Hepatocyte (in vitro differentiated cells): ENCODE results near the gene CERS3.

ENCODE experiments used
- EZH2 ChIP-seq: fragments of 200-600 bp; sonication (generic); IDR thresholded peaks from 2 replicates; pipeline ENCODE4 v1.6.1; 2016; ENCODE audit warnings: antibody characterized with exemption, mild to moderate bottlenecking, borderline replicate concordance
- TF ChIP-seq, protein P1 (sequence below): fragments of 200-600 bp; sonication (generic); IDR thresholded peaks from 2 replicates; pipeline ENCODE4 v1.5.1; 2016; ENCODE audit warnings: antibody characterized with exemption, mild to moderate bottlenecking; ENCODE audit not compliant: poor library complexity

DNA sequence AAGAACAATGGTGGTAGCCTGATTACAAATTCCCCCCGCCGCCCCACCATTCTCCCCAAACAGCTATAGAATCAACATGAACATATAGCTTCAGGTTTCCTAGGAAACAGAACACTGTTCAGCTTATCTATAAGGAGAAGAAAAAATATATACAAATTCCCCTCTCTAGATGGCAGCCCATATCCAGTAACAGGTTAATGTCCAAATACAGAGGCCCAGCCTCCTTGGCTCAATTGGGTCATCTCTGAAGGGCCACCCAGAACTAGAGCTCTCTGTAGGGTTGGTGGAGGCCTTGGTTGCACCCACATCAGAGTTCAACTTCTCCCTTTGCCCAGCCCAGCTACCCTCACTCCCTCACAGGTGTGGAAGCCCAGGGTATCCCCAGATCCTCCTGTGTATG is 95.4 kb downstream of the CERS3 start:
- TF ChIP-seq, protein P1, sequence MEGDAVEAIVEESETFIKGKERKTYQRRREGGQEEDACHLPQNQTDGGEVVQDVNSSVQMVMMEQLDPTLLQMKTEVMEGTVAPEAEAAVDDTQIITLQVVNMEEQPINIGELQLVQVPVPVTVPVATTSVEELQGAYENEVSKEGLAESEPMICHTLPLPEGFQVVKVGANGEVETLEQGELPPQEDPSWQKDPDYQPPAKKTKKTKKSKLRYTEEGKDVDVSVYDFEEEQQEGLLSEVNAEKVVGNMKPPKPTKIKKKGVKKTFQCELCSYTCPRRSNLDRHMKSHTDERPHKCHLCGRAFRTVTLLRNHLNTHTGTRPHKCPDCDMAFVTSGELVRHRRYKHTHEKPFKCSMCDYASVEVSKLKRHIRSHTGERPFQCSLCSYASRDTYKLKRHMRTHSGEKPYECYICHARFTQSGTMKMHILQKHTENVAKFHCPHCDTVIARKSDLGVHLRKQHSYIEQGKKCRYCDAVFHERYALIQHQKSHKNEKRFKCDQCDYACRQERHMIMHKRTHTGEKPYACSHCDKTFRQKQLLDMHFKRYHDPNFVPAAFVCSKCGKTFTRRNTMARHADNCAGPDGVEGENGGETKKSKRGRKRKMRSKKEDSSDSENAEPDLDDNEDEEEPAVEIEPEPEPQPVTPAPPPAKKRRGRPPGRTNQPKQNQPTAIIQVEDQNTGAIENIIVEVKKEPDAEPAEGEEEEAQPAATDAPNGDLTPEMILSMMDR = no peak
- TF ChIP-seq EZH2 = no peak
